MG63 (cell line): ENCODE results near the gene CCT5. TPM values are rescaled to one million over a fixed set of nuclear protein-coding genes. Genes with fewer than 3 reads are reported as not detected.
"Not testable (repeated sequence)": the region's sequence is repeated elsewhere in the genome, so short reads cannot be mapped to it uniquely, and the experiment has no call there.

Source experiments
- DNase-seq: peaks from one replicate; pipeline ENCODE4 v3.0.0-alpha.2; 2020
- H3K27me3 ChIP-seq: fragments of 250-450 bp; sonication (Bioruptor Pico); 2 replicates; pipeline ENCODE4 v1.5.1; 2020; ENCODE audit warnings: mild to moderate bottlenecking, moderate library complexity
- H3K36me3 ChIP-seq: fragments of 250-450 bp; sonication (Bioruptor Pico); 2 replicates; pipeline ENCODE4 v1.5.1; 2020; ENCODE audit warnings: mild to moderate bottlenecking, moderate library complexity
- H3K4me3 ChIP-seq: fragments of 250-450 bp; sonication (Bioruptor Pico); 2 replicates; pipeline ENCODE4 v1.5.1; 2020; ENCODE audit warnings: mild to moderate bottlenecking, moderate library complexity
- H3K9me3 ChIP-seq: fragments of 250-450 bp; sonication (Bioruptor Pico); 2 replicates; pipeline ENCODE4 v1.5.1; 2020; ENCODE audit warnings: mild to moderate bottlenecking, moderate library complexity
- total RNA-seq: library from RNA; depleted of rRNA; stranded (reverse); fragments of >200 nt; shearing (Covaris generic); gene quantifications from 2 replicates; pipeline ENCODE4 v1.2.3, GENCODE V29; 2014; ENCODE audit warnings: low replicate concordance

Gene CCT5
- total RNA-seq, 1 experiment from 2014 or later: 1,634 TPM

DNA sequence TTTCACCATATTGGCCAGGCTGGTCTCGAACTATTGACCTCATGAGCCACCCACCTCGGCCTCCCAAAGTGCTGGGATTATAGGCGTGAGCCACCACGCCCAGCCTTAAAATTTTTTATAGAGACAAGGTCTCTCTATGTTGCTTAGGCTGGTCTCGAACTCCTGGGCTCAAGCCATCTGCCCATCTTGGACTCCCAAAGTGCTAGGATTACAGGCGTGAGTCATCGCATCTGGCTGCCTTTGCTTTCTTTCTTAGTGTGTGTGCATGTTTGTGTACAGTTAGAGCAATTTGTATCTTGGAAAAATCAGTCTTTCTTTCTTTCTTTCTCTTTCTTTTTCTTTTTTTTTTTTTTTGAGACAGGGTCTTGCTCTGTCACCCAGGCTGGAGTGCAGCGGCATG is 35.3 kb downstream of the CCT5 start:
- not testable (repeated sequence) for H3K4me3 ChIP-seq, H3K9me3 ChIP-seq, H3K27me3 ChIP-seq
- peaks cover 49% of the 10 kb centered on the region for H3K36me3 ChIP-seq
- peak; percentile 85 for DNase-seq

DNA sequence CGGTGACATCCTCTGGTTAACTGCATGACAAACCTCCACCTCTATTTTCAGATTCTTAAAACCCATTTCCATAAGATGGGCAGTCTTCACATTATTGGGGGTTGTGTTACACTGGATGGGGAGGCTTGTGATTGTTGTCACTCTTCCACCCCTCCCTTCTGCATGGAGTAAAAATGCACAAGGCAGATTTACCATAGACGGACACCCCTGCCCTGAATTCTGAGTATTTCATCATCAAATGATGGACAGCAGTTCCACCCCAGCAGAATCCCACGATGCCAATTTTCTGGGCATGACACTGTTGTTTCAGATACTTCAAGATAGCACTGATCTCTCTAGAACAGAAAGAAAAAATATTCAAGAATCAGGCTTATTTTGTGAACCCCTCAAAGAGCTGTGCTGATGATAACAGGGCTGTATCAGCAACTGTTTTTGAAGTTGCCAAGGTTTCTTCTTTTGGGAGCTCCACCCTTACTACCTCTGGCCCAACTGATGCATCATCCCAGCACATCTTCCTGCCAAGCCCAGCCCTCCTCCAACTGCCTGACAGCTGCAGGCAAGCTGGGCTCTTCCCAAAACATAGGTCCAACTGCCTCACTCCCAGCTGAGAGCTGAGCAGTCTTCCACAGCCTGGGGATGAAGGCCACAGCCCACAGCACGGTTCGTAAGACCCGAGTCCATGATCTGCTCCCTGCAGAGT is 36.2 kb downstream of the CCT5 start:
- DNase-seq: peak; percentile 93

DNA sequence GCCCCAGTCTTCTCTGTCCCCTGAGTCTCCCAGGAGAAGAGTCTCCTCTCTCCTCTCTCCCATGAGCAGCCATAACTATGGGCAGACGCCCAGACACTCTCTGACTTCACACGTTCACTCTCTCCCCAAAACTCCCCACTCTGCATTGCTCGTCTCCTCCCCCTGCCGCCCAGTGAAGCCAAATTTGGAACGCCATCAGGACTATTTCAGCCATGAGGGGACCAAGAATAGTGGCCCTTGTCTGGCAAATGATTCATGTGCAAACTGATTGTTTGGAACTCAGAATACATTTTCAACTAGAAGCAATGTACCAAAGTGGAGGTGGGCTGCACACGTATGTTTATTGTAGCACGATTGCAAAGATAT is 36.8 kb downstream of the CCT5 start:
- Histone ChIP-seq H3K36me3 (peaks cover 48% of the 10 kb centered on the region), H3K4me3 (no peak overlapping the region), H3K27me3 (no peaks in the 10 kb centered on the region), H3K9me3 (no peaks in the 10 kb centered on the region)
- DNase-seq: no peak

More for the DNA sequence above, 36.2 kb downstream of the CCT5 start:
- peaks cover 48% of the 10 kb centered on the region for H3K36me3 ChIP-seq
- no peak overlapping the region for H3K4me3 ChIP-seq
- no peaks in the 10 kb centered on the region for H3K9me3 ChIP-seq
- H3K27me3 ChIP-seq: no peaks in the 10 kb centered on the region

DNA sequence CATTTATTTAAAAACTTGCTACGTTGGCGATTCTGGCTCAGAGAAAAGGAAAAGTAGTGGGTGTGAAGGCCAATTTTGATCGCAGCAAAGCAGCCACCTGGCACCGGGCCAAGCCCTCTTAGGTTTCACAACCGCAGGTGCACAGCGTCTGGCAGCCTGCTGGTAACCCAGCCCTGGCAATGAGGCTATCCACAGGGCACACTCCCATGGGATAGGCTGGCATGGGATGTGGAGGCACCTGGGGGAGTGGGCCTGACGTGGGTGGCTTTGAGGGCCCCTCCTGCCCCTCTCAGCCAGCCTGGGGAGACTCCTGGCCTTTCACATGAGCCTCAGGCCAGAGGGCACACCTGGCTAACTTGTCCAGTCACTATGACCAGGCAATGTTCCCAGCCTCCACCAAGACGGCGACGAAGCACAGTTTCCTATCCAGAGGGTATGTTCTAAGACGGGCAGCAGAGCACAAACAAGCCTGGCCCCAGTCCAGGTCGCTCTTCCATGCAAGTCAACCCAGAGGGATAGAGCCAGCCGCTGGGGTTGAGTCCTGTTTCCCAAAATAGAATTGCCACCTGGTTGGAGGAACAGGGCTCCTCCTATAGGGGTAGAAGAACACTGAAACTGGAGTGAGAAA is 38.6 kb downstream of the CCT5 start:
- peaks cover 43% of the 10 kb centered on the region for H3K36me3 ChIP-seq
- no peaks in the 10 kb centered on the region for H3K9me3 ChIP-seq
- peak; percentile 29 for DNase-seq
- H3K27me3 ChIP-seq: no peaks in the 10 kb centered on the region
- H3K4me3 ChIP-seq: no peak overlapping the region

DNA sequence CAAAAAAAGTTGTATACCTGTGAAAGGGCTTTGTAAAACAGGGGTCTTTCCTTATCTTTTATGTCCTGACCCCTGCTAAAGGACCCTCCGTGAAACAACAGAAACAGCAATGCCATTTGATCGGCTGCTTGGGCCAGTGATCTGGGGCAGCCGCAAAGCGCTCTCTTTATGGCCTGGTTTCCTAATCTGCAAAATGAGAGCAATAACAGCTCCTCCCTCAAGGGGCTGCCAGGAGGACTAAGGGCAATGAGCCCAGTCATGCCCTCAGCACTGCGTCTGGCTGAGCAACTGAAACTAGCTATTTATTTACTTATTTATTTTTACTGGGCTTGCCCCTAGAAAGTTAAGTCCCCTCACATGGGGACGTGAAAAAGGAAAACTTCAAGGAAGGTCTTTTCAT is 39.3 kb downstream of the CCT5 start:
- no peaks in the 10 kb centered on the region for H3K9me3 ChIP-seq
- H3K36me3 ChIP-seq: peaks cover 40% of the 10 kb centered on the region
- no peak overlapping the region for H3K4me3 ChIP-seq
- H3K27me3 ChIP-seq: no peaks in the 10 kb centered on the region
- DNase-seq: peak; percentile 85

DNA sequence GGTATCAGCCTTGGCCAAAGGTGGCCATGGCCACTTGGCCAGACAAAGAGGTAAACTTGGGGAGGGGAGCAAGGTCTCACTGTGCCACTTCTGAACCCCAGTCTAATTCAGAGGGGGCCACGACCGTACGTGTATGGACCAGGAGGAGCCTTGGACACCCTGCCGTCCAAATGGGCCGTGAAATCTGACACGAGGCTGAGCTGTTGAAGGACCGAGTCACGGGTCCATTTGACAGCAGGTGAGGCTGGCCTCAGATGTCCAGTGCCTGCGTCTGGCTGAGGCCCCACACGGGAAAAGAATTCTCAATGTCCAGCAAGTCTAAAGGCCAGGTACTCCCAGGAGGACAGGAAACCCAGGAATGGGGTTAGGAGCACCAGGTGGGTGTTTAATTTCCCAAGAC is 39.9 kb downstream of the CCT5 start:
- H3K4me3 ChIP-seq: no peak overlapping the region
- H3K9me3 ChIP-seq: no peaks in the 10 kb centered on the region
- no peaks in the 10 kb centered on the region for H3K27me3 ChIP-seq
- DNase-seq: no peak
- peaks cover 36% of the 10 kb centered on the region for H3K36me3 ChIP-seq

DNA sequence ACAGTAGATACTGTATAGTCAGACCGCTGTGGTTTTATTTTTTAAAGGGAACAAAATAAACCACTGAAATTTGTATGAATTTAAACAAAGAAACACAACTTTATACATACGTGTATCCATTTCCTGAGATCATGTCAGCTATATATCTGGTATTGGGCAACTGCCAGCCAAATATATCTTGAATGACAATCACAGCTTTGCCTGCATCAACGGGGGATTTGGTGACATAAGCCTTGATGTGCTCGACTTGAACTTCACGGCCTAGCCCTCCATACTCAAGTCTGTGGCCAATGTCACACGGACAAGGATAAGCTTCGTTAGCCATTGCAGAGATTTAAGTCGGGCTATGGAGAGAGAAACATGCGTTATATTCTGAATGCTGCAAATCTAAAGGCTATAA is 40.4 kb downstream of the CCT5 start:
- peaks cover 34% of the 10 kb centered on the region for H3K36me3 ChIP-seq

DNA sequence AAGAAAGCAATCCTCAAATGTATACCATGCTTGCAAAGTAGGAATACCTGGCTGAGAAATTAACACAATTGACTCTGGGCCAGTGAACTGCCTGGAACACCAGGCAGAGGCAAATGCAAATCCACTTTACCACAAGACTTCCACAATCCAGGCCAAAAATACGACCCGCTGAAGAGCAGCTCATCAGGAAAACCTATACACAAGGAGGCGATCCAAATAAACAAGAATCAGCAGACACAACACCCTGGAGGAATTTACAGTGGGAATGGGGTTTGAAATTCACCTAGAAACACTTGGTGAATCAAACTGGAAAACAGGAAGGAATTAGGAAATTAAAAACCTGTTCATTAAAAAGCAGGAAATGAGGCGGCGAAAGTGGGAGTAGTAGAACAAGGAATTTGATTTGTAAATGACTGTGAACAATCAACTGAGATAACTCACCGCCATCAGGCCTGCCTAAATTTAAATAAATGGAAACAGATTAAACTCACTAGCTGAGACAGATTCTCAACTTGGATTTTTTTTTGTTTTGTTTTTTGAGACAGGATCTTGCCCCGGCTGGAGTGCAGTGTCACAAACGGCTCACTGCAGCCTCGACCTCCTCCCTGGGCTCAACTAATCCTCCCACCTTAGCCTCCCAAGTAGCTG is 41.7 kb downstream of the CCT5 start:
- no peak overlapping the region for H3K4me3 ChIP-seq
- H3K27me3 ChIP-seq: no peaks in the 10 kb centered on the region
- peaks cover 33% of the 10 kb centered on the region for H3K36me3 ChIP-seq
- H3K9me3 ChIP-seq: no peaks in the 10 kb centered on the region
- no peak for DNase-seq

More for the DNA sequence above, 40.4 kb downstream of the CCT5 start:
- Histone ChIP-seq H3K9me3 (no peaks in the 10 kb centered on the region), H3K4me3 (no peak overlapping the region), H3K27me3 (no peaks in the 10 kb centered on the region)
- no peak for DNase-seq

DNA sequence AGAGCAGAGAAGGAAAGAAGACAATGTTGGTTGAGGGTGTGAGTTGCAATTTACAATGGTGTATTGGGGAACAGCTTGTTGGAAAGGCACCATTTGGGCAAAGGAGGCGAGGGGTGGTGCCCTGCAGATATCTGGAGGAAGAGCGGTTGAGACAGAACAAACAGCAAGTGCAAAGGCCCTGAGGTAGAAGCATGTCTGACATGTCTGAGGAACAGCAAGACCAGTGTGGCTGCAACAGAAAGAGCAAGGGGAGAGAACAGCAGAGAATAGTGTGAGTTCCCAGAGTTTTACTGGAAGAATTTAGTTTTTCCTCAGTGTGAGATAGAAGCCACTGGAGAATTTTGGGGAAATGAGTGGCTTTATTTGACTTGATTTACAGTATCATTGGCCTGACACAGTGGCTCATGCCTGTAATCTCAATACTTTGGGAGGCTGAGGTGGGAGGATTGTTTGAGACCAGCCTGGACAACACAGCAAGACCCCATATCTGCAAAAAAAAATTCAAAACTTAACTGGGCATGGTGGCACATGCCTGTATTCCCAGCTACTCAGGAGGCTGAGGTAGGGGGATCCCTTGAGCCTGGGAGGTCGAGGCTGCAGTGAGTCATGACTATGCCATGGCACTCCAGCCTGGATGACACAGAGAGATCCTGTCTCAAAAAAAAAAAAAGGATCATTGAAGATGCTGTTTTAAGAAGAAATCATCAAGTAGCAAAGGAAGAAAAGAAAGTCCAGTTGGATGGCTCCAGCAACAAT is 44.0 kb downstream of the CCT5 start:
- no peak for DNase-seq
- Histone ChIP-seq H3K27me3 (no peaks in the 10 kb centered on the region), H3K9me3 (no peaks in the 10 kb centered on the region), H3K4me3 (no peak overlapping the region), H3K36me3 (peaks cover 13% of the 10 kb centered on the region)

DNA sequence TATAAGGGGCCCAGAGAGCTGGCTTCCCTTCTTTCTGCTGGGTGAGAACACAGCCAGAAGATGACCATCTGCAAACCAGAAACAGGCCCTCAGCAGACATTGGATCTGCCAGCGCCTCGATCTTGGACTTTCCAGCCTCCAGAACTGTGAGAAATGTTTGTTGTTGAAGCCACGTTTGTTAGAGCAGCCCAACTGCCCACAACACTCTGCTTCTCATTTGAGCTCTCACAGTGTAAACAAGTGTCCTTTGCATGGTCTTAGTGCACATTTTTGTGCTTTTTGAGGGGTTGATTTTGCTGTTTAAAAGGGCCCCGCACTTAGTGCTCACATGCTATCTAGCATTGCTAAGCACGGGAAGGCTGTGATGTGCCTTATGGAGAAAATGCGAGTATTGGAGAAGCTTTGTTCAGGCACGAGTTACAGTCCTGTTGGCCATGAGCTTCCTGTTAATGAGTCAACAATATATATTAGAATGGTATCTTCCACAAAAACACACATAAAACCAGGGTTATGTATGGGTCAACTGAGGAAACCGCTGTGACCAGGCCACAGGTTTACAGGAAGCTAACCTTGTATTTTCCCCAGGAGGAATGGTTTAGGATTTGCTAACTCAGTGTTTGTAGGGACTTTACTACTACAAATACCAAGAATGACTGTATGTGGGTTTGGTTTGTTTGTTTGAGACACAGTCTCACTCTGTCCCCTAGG is 45.7 kb downstream of the CCT5 start:
- H3K9me3 ChIP-seq: no peaks in the 10 kb centered on the region
- H3K27me3 ChIP-seq: no peaks in the 10 kb centered on the region
- H3K36me3 ChIP-seq: peaks cover 9% of the 10 kb centered on the region
- no peak for DNase-seq
- no peak overlapping the region for H3K4me3 ChIP-seq

DNA sequence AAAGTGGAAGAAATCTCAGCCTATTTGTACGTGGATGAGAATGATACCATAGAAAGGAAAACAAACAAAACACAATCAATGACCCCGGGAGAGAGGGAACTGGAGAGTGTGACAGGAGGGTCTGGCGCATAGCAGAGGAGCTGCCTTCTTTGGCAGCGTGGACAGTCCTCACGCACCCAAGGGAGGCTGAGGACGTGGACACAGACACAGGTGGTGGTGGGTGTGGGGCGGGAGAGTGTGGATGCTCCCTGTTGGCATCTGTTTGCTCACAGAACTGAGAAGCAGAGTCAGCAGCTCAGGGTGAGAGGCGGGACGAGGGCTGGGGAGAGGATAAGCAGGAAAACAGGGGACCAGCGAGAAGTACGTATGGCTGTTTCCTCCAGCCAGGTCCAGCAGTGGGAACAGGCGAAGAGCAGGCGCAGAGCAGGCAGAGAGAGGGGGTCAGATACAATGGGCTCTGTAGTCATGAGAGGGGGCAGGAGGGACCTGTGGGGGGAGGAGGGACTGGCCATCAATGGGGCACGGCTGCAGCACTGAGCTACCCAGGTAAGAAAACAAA is 47.6 kb downstream of the CCT5 start:
- H3K9me3 ChIP-seq: no peaks in the 10 kb centered on the region
- peaks cover 9% of the 10 kb centered on the region for H3K36me3 ChIP-seq
- no peak for DNase-seq
- no peak overlapping the region for H3K4me3 ChIP-seq
- H3K27me3 ChIP-seq: no peaks in the 10 kb centered on the region

DNA sequence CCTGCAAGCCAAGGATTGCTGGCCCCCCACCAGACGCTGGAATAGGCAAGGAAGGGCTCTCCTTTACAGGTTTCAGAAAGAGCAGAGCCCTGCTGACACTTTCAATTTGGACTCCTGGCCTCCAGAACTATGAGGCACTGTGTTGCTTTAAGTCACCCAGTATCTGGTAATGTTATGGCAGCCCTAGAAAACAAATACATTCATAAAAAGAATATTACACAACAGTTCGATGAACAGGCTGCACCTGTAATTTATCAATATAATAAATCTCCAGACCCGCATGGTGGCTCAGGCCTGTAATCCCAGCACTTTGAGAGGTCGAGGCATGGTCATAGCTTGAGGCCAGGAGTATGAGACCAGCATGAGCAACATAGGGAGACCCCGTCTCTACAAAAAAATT is 50.2 kb downstream of the CCT5 start:
- Histone ChIP-seq H3K9me3 (no peaks in the 10 kb centered on the region; the same call in 1 of the 2 replicates), H3K27me3 (no peaks in the 10 kb centered on the region), H3K36me3 (peaks cover 9% of the 10 kb centered on the region), H3K4me3 (no peak overlapping the region)
- DNase-seq: no peak

DNA sequence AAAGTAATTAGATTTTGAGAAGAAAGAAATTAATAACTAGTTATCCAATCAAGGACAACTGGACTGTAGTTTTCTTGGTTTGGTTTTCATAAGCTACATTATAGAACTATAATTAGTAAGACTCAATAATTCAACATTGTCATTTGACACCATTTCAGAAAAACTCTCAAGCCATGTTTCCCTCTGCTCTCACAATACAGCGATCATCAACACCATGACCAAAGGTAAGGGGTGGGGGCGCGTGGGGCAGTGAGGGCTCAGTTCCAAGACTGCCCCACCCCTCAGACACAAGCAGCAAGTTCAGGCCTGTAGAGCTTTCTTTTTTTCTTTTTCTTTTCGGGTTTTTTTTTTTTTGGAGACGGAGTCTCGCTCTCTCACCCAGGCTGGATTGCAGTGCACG is 51.2 kb downstream of the CCT5 start:
- Histone ChIP-seq H3K27me3 (no peaks in the 10 kb centered on the region), H3K9me3 (no peaks in the 10 kb centered on the region; the same call in 1 of the 2 replicates), H3K4me3 (no peak overlapping the region), H3K36me3 (peaks cover 5% of the 10 kb centered on the region)
- DNase-seq: no peak

DNA sequence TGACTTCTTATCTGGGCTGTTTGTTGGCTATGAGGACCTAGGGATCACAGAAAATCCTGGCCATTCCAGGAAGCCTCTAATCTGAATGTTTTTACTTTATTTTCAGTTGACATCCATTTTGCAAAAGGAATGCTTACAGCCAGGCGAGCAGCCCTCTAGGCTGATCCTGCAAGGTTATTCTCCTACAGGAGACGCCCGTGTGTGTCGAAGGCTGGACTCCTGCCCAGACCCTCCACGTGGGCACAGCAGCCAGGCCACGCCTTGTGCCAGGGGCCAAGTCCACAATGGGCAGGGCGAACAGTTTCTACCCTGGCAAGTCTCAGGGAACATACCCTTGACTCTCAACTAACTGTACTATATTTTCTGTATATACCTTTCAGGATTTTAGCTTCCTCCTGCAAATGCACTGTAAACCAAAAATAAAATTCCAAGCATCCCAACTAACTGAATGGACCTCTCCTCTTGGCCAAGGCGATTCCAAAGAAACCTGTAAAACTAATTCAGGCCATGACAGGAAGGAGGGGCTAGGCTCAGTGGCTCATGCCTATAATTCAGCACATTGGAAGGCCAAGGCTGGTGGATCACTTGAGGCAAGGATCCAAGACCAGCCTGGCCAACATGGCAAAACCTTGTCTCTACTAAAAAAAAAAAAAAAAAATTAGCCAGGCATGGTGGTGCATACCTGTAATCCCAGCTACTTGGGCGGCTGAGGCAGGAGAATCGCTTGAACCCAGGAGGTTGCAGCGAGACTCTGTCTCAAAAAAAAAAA is 51.9 kb downstream of the CCT5 start:
- Histone ChIP-seq H3K27me3 (no peaks in the 10 kb centered on the region), H3K9me3 (no peaks in the 10 kb centered on the region; the same call in 1 of the 2 replicates), H3K36me3 (peaks cover 5% of the 10 kb centered on the region), H3K4me3 (no peak overlapping the region)
- DNase-seq: peak; percentile 86

DNA sequence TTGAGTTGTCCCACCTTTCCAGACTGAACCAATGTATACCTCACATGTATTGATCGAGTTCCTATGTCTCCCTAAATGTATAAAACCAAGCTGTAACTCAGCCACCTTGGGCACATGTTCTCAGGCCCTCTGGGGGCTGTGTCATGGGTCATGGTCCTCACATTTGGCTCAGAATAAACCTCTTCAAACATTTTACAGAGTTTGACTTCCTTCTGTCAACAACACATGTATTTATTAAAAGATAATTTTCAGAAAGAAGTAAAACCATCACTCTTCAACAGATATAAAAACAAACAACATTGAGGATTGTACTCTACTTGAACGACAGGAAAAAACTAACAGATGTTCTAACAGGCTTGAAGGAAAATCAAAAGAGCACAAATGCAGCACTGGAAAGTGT is 53.1 kb downstream of the CCT5 start:
- Histone ChIP-seq H3K27me3 (no peaks in the 10 kb centered on the region), H3K36me3 (peaks cover 5% of the 10 kb centered on the region), H3K4me3 (no peak overlapping the region), H3K9me3 (no peaks in the 10 kb centered on the region; the same call in 1 of the 2 replicates)
- no peak for DNase-seq
